NCI-H748 (cell line): ENCODE data around the gene CABYR.
"Not testable (repeated sequence)": the region's sequence is repeated elsewhere in the genome, so short reads cannot be mapped to it uniquely, and the experiment has no call there.

Experiments used
- DNase-seq: peaks from one replicate; lab custom pipeline; 2025; ENCODE audit not compliant: unreplicated experiment; lab: John Stamatoyannopoulos, UW

Gene CABYR

GRCh38 chr18:24128700-24129099 is 10.2 kb upstream of the CABYR start:
- no peak for DNase-seq

GRCh38 chr18:24130494-24130893 is 8.4 kb upstream of the CABYR start:
- DNase-seq = peak; percentile 14

- DNase-seq = peak; percentile 32
Measured at GRCh38 chr18:24136967-24137373, 1.9 kb upstream of the CABYR start.

- DNase-seq = no peak
Measured at GRCh38 chr18:24138409-24138788, 463 bp upstream of the CABYR start.

GRCh38 chr18:24140697-24141096 is 1.8 kb downstream of the CABYR start:
- no peak for DNase-seq

- DNase-seq = no peak
Measured at GRCh38 chr18:24142376-24142775, 3.5 kb downstream of the CABYR start.

GRCh38 chr18:24149591-24149990 is 10.7 kb downstream of the CABYR start:
- DNase-seq = not testable (repeated sequence)

- DNase-seq = no peak
Measured at GRCh38 chr18:24153397-24153796, 14.5 kb downstream of the CABYR start.

GRCh38 chr18:24157855-24158254 is 19.0 kb downstream of the CABYR start:
- DNase-seq = no peak

- no peak for DNase-seq
Measured at GRCh38 chr18:24160086-24160485, 21.2 kb downstream of the CABYR start.

- DNase-seq = no peak
Measured at GRCh38 chr18:24161304-24161703, 22.4 kb downstream of the CABYR start.

GRCh38 chr18:24168496-24168895 is 29.6 kb downstream of the CABYR start:
- no peak for DNase-seq

- peak; percentile 22 for DNase-seq
Measured at GRCh38 chr18:24170360-24170759, 31.5 kb downstream of the CABYR start.

GRCh38 chr18:24173997-24174396 is 35.1 kb downstream of the CABYR start:
- DNase-seq = no peak

- DNase-seq = peak; percentile 68
Measured at GRCh38 chr18:24176727-24177416, 38.0 kb downstream of the CABYR start.

- DNase-seq = no peak
Measured at GRCh38 chr18:24177499-24178133, 38.8 kb downstream of the CABYR start.

GRCh38 chr18:24180048-24180447 is 41.2 kb downstream of the CABYR start:
- no peak for DNase-seq

GRCh38 chr18:24181806-24182205 is 42.9 kb downstream of the CABYR start:
- no peak for DNase-seq

GRCh38 chr18:24185805-24186204 is 46.9 kb downstream of the CABYR start:
- DNase-seq = no peak

GRCh38 chr18:24187049-24187448 is 48.2 kb downstream of the CABYR start:
- DNase-seq = no peak

- no peak for DNase-seq
Measured at GRCh38 chr18:24187689-24188088, 48.8 kb downstream of the CABYR start.

- DNase-seq = no peak
Measured at GRCh38 chr18:24188120-24188519, 49.3 kb downstream of the CABYR start.

GRCh38 chr18:24189007-24189528 is 50.2 kb downstream of the CABYR start:
- DNase-seq = no peak
